ENCODE results near the gene ACAP2. TPM values are rescaled to one million over a fixed set of nuclear protein-coding genes. Genes with fewer than 3 reads are reported as not detected.

ACAP2 gene
- total RNA-seq, 4 donors from 2014 or later, result 13.2 to 27.6 (median 15.5) TPM

DNA sequence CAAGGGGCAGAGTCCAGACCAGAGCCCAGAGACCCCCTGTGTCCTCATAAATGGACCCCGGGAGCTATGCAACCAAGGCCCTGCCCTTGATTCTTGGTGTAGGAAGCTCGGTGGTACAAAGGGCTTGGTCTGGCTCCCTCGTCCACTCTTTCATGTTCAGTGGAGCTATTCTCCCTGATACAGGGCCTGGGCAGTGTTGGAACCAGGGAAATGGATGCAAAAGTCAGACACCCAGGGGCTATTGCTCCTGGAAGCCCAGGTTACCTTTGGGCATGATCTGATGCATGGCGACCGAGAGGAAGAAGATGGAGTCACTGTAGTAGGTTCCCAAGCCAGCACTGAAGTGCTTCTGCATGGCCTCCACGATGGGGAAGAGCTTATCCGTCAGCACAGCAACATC, 216.4 kb downstream of the ACAP2 start:
- Histone ChIP-seq H3K27me3 (no peaks in the 10 kb centered on the region), H3K9me3 (no peaks in the 10 kb centered on the region), H3K36me3 (no peaks in the 10 kb centered on the region), H3K4me3 (no peak overlapping the region), H3K27ac (no peak overlapping the region), H3K4me1 (peaks cover 7 to 17% of the 10 kb centered on the region in 2 donors)
- TF ChIP-seq POLR2A (IDR thresholded peaks at IDR 0.05), result no peak
- TF ChIP-seq, protein P1, sequence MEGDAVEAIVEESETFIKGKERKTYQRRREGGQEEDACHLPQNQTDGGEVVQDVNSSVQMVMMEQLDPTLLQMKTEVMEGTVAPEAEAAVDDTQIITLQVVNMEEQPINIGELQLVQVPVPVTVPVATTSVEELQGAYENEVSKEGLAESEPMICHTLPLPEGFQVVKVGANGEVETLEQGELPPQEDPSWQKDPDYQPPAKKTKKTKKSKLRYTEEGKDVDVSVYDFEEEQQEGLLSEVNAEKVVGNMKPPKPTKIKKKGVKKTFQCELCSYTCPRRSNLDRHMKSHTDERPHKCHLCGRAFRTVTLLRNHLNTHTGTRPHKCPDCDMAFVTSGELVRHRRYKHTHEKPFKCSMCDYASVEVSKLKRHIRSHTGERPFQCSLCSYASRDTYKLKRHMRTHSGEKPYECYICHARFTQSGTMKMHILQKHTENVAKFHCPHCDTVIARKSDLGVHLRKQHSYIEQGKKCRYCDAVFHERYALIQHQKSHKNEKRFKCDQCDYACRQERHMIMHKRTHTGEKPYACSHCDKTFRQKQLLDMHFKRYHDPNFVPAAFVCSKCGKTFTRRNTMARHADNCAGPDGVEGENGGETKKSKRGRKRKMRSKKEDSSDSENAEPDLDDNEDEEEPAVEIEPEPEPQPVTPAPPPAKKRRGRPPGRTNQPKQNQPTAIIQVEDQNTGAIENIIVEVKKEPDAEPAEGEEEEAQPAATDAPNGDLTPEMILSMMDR (IDR thresholded peaks at IDR 0.05 in 4 of 5, conservative IDR thresholded peaks at IDR 0.05 in 1 of 5), result no peak
- DNase-seq, result no peak
- in situ Hi-C loops (cut with MboI; ENCODE audit: low sequenced_read_pairs in 4 of 4) (no loop called here), intact Hi-C loops (cut with DNase I; ENCODE audit: low total_unique reads) (no loop called here)
- no peak for ATAC-seq

DNA sequence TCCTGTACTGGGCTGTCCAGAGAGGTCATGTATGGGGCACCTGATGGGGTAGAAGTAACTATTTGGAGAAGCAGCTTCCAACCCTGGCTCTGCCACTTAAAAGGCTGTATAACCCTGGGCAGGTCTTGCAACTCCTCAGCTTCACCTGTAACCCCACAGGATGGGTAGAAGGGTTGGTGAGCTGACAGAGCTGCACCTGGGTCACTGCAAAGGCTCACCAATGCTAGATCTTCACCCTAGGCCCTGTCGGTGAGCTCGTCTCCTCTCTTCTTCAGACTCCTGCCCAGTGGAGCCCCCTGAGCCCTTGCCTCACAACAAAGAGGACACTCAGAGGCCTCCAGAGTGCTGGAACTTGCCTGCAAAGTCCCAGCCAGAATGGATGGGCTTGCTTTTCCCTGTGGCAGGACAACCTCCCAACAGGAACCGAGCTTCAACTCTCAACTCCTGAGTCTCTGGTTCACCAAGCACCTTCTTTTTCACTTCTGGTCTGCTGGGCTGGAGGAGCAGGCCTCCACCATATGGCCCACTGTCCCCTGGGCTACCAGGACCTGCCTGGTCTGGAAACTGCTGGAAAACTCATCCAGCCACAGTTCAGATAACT, 217.7 kb downstream of the ACAP2 start:
- intact Hi-C loops (cut with DNase I; ENCODE audit: low total_unique reads) (no loop called here), in situ Hi-C loops (cut with MboI; ENCODE audit: low sequenced_read_pairs in 4 of 4) (no loop called here)
- Histone ChIP-seq H3K4me1 (peaks cover 7 to 17% of the 10 kb centered on the region in 2 donors), H3K4me3 (no peak overlapping the region), H3K27me3 (no peaks in the 10 kb centered on the region), H3K9me3 (no peaks in the 10 kb centered on the region), H3K27ac (no peak overlapping the region), H3K36me3 (no peaks in the 10 kb centered on the region)
- DNase-seq (no peak), ATAC-seq (no peak)
- TF ChIP-seq, protein P1 (IDR thresholded peaks at IDR 0.05 in 4 of 5, conservative IDR thresholded peaks at IDR 0.05 in 1 of 5), result no peak
- no peak for TF ChIP-seq POLR2A (IDR thresholded peaks at IDR 0.05)

Other genes starting within 250 kb of the ACAP2 start
- gene XXYLT1, start 171.9 kb downstream of the ACAP2 start, total RNA-seq, result 1 to 10 TPM in 2 of 4 donors, under 1 TPM in 2; 0.87 to 3.1 (median 1.3) TPM
- gene PPP1R2, start 100.3 kb upstream of the ACAP2 start, total RNA-seq, result 100 to 1,000 TPM in 3 of 4 donors, 10 to 100 TPM in 1; 80.6 to 133 (median 108) TPM
- 100 to 1,000 TPM; 602 to 801 (median 626) TPM for gene APOD, start 140.9 kb upstream of the ACAP2 start, total RNA-seq